Adipocyte (in vitro differentiated cells): ENCODE data around the gene RFWD3.

Source experiments
- DNase-seq: peaks from one replicate; pipeline ENCODE4 v3.0.0-alpha.2; 2015; ENCODE audit warnings: low read depth
- H3K27me3 ChIP-seq: replicated peaks from 2 replicates; pipeline ENCODE4 v1.7.0; 2013; ENCODE audit warnings: mild to moderate bottlenecking, low read length, moderate library complexity; ENCODE audit not compliant: control insufficient read depth, insufficient read depth
- H3K36me3 ChIP-seq: 2 replicates; pipeline ENCODE4 v1.7.0; 2013; ENCODE audit warnings: low read length, mild to moderate bottlenecking, moderate library complexity; ENCODE audit not compliant: control insufficient read depth, insufficient read depth, severe bottlenecking
- H3K4me1 ChIP-seq: 2 replicates; pipeline ENCODE4 v1.7.0; 2013; ENCODE audit warnings: mild to moderate bottlenecking, low read length, moderate library complexity; ENCODE audit not compliant: control insufficient read depth, insufficient read depth
- H3K4me3 ChIP-seq: 2 replicates; pipeline ENCODE4 v1.7.0; 2013; ENCODE audit warnings: mild to moderate bottlenecking, low read length, moderate library complexity
- H3K9ac ChIP-seq: 2 replicates; pipeline ENCODE4 v1.7.0; 2013; ENCODE audit warnings: mild to moderate bottlenecking, low read length, moderate library complexity
- H3K9me3 ChIP-seq: 2 replicates; pipeline ENCODE4 v1.7.0; 2013; ENCODE audit warnings: mild to moderate bottlenecking, low read length, moderate library complexity; ENCODE audit not compliant: control insufficient read depth

RFWD3 gene

GRCh38 chr16:74666425-74667254, at the start of gene RFWD3:
TSS of gene RFWD3 (minus strand) at chr16:74666877. CDS start at chr16:74661449, 5,428 bp downstream.
- Histone ChIP-seq H3K9ac (peak within 1 kb of the TSS; percentile 89), H3K27me3 (no peaks in the 10 kb centered on the region), H3K4me3 (peak within 1 kb of the TSS; percentile 93), H3K9me3 (no peaks in the 10 kb centered on the region), H3K36me3 (peaks cover 24% of the 10 kb centered on the region), H3K4me1 (peaks cover 2% of the 10 kb centered on the region)
- peak; percentile 99 for DNase-seq

DNA sequence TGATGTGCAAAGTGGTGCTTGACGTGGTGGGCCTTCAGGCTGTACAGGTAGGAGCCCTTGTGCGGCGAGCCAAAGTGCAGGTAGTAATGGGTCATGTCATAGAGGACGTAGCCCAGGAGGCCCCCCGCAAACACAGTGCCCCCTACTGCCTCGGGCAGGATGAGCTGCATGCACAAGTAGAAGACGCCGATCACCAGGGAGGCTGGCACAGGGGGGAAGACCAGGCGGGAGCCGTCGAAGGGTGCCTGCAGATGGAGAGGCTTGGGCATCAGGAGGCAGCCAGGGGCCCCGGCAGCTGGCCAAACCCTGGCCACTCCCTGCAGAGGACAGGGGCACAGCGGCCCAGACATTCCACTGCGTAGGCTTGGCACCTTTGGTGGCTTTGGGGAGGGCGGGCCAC, 49.7 kb upstream of the RFWD3 start:
- no peak for DNase-seq
- Histone ChIP-seq H3K27me3 (peaks cover 39% of the 10 kb centered on the region), H3K36me3 (no peaks in the 10 kb centered on the region), H3K9me3 (no peaks in the 10 kb centered on the region), H3K9ac (no peak overlapping the region), H3K4me1 (no peaks in the 10 kb centered on the region), H3K4me3 (no peak overlapping the region)

- DNase-seq: no peak
- Histone ChIP-seq H3K36me3 (no peaks in the 10 kb centered on the region), H3K4me3 (no peak overlapping the region), H3K9me3 (no peaks in the 10 kb centered on the region), H3K9ac (no peak overlapping the region), H3K4me1 (no peaks in the 10 kb centered on the region), H3K27me3 (peaks cover 31% of the 10 kb centered on the region)
Observed at GRCh38 chr16:74713876-74714275, 47.2 kb upstream of the RFWD3 start.

GRCh38 chr16:74713325-74713724, 46.6 kb upstream of the RFWD3 start:
- Histone ChIP-seq H3K27me3 (peaks cover 27% of the 10 kb centered on the region), H3K36me3 (no peaks in the 10 kb centered on the region), H3K4me3 (no peak overlapping the region), H3K9me3 (no peaks in the 10 kb centered on the region), H3K9ac (no peak overlapping the region), H3K4me1 (no peaks in the 10 kb centered on the region)
- DNase-seq: no peak

DNA sequence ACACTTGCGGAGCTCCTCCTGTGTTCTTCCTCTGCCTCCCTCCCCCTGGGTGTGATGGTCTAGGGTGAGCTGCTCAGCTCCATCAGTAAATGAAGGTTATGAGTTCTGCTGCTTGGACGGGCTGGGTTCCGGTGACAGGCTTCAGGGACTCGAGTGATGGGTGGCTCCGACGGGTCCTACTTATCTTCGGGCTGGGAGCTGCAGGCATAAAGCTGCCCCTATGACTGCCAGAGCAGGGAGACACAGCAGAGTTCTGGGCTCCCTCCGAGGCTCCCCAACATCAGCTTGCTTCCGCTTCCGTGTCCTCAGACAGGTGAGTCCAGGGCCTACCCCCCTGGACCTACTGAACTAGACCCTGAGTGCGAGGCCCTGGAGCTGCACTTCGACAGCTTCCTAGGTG, 45.3 kb upstream of the RFWD3 start:
- no peak for DNase-seq
- H3K4me1 ChIP-seq: no peaks in the 10 kb centered on the region
- H3K4me3 ChIP-seq: no peak overlapping the region
- peaks cover 13% of the 10 kb centered on the region for H3K27me3 ChIP-seq
- no peaks in the 10 kb centered on the region for H3K36me3 ChIP-seq
- no peaks in the 10 kb centered on the region for H3K9me3 ChIP-seq
- H3K9ac ChIP-seq: no peak overlapping the region

DNA sequence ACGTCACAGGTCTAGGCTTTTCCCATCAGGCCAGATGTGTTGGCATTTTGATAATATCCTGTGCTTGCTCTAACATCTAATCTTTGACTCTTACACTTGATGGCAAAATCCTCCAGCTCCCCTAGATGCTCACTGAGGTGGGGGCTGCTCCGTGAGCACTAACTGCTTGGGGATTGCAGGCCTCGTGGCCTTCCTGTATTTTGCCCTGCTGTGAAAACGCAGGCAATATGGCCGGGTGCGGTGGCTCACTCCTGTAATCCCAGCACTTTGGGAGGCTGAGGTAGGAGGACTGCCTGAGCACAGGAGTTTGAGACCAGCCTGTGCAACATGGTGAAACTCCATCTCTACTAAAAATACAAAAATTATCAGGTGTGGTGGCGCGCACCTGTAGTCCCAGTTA, 43.7 kb upstream of the RFWD3 start:
- Histone ChIP-seq H3K9me3 (no peaks in the 10 kb centered on the region), H3K36me3 (no peaks in the 10 kb centered on the region)
- no peak for DNase-seq

DNA sequence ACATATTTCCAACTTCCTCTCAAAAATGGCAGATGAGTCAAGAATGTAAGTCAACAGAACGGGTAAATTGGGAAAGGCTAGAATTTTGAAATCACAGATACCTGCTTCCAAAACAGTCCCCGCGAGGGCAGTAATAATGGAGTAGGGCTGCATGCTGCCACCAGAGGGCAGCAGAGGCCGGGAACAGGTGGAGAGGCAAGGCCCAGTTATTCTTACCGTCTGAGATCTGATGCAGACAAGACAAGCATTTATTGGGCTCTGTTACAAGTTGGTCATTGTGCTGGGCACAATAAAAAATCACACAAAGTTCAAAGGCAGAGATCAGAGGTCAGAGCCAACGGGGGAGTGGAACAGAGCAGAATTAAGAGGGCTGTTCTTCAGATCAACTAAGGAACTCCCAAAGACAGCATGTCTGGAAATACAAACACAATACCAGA, 42.8 kb upstream of the RFWD3 start:
- peak; percentile 94 for DNase-seq
- Histone ChIP-seq H3K36me3 (no peaks in the 10 kb centered on the region), H3K27me3 (peaks cover 9% of the 10 kb centered on the region), H3K9ac (no peak overlapping the region), H3K9me3 (no peaks in the 10 kb centered on the region), H3K4me1 (no peaks in the 10 kb centered on the region), H3K4me3 (no peak overlapping the region)

More for the DNA sequence above, 43.7 kb upstream of the RFWD3 start:
- no peak overlapping the region for H3K4me3 ChIP-seq
- no peaks in the 10 kb centered on the region for H3K4me1 ChIP-seq
- H3K9ac ChIP-seq: no peak overlapping the region
- peaks cover 11% of the 10 kb centered on the region for H3K27me3 ChIP-seq

GRCh38 chr16:74700438-74701225, 34.0 kb upstream of the RFWD3 start, which contains the start of gene MLKL:
TSS of gene MLKL (minus strand) at chr16:74700862. CDS start at chr16:74695757, 5,105 bp downstream.
- H3K36me3 ChIP-seq: no peaks in the 10 kb centered on the region
- no peaks in the 10 kb centered on the region for H3K9me3 ChIP-seq
- H3K9ac ChIP-seq: peak within 1 kb of the TSS; percentile 88
- no peaks in the 10 kb centered on the region for H3K27me3 ChIP-seq
- H3K4me3 ChIP-seq: peak within 1 kb of the TSS; percentile 91
- DNase-seq: peak; percentile 62
- H3K4me1 ChIP-seq: peaks cover 14% of the 10 kb centered on the region

DNA sequence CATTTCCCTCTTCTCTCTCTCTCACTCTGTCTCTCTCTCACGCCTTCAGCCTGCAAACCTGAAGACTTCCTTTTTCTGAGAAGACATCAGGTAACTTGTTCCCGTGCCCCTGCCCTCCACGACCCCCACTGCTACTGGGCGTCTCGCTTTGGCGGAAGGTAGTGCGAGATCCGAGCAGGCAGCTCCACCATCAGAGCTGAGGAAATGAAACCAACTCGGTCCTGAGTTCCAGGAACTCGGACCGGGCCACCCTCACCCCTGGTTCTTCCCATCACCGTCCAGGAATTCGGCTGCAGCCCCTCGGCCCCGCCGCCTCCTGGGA, 33.4 kb upstream of the RFWD3 start:
- H3K27me3 ChIP-seq: no peaks in the 10 kb centered on the region
- H3K9ac ChIP-seq: peak overlapping the region; percentile 88
- peaks cover 14% of the 10 kb centered on the region for H3K4me1 ChIP-seq
- peak; percentile 33 for DNase-seq
- H3K4me3 ChIP-seq: peak overlapping the region; percentile 91
- peaks cover 2% of the 10 kb centered on the region for H3K36me3 ChIP-seq
- no peaks in the 10 kb centered on the region for H3K9me3 ChIP-seq

DNA sequence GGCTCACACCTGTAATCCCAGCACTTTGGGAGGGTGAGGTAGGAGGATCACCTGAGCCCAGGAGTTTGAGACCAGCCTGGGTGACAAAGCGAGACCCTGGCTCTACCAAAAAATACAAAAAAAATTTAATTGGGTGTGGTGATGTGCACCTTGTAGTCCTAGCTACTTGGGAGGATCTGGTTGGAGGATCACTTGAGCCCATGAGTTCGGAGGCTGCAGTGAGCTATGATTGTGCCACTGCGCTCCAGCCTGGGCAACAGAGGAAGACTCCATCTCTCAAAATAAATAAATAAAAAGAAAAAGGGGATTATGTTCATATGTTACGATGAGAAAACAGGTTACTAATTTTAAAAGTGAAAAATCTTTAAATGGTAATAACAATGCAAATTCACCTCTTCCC, 33.0 kb upstream of the RFWD3 start:
- no peak for DNase-seq
- Histone ChIP-seq H3K9me3 (no peaks in the 10 kb centered on the region), H3K4me3 (peak overlapping the region; percentile 91), H3K27me3 (no peaks in the 10 kb centered on the region), H3K36me3 (peaks cover 4% of the 10 kb centered on the region), H3K4me1 (peaks cover 14% of the 10 kb centered on the region), H3K9ac (peak overlapping the region; percentile 88)

DNA sequence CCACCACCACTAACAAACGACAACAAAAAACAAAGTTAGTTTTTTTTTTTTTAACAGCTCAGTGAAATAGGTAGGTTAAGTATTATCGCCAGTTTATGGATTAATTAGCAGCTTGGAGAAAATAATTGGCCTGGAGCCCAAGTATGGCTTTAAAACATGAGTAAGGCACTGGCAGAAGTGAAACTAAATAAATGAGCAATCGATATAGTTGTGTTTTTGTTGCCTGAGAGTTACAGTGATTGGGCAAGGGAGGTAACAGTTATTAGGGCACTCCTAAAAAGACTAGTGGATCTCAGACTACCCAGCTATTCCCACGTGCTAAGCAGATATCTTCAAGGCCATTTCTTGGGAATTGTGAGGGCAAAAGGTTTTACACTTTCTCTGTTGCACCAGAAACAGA, 31.5 kb upstream of the RFWD3 start:
- Histone ChIP-seq H3K9me3 (no peaks in the 10 kb centered on the region), H3K9ac (no peak overlapping the region), H3K4me1 (peaks cover 14% of the 10 kb centered on the region), H3K27me3 (no peaks in the 10 kb centered on the region), H3K4me3 (peak overlapping the region; percentile 37), H3K36me3 (peaks cover 4% of the 10 kb centered on the region)
- DNase-seq: no peak
